ENCODE measurements around the gene EFCAB7. TPM values are rescaled to one million over a fixed set of nuclear protein-coding genes. Genes with fewer than 3 reads are reported as not detected.
"Not testable (repeated sequence)": the region's sequence is repeated elsewhere in the genome, so short reads cannot be mapped to it uniquely, and the experiment has no call there.

The EFCAB7 gene
- total RNA-seq, 2 experiments from 2014 or later: 4.9 to 7.9 TPM

GRCh38 chr1:63547621-63548294, 24.4 kb downstream of the EFCAB7 start:
- ChIA-PET CTCF (no interaction called here), POLR2A (no interaction called here)

- CTCF ChIA-PET: no interaction called here
- POLR2A ChIA-PET: no interaction called here
Observed at GRCh38 chr1:63548303-63548702, 25.0 kb downstream of the EFCAB7 start.

- CTCF ChIA-PET: no interaction called here
Observed at GRCh38 chr1:63548877-63549276, 25.6 kb downstream of the EFCAB7 start.

DNA sequence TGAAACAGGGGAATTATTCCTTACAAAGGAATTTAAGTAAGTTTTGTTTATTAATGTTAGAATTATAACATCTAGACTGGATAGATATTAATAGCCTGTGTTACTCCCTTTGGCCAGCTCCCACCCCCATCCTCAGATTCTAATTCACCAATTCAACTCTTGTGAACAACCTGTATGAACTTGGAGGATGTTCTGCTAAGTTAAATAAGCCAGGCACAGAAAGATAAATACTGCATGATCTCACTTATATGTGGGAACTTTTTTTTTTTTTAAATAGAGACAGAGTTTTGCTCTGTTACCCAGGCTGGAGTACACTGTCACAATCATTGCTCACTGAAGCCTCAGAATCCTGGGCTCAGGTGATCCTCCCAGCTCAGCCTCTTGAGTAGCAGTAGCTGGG, 32.2 kb downstream of the EFCAB7 start:
- POLR2A ChIA-PET: no interaction called here
- CTCF ChIA-PET: no interaction called here

More at GRCh38 chr1:63548877-63549276, 25.6 kb downstream of the EFCAB7 start:
- POLR2A ChIA-PET: no interaction called here

GRCh38 chr1:63557365-63557987, 34.2 kb downstream of the EFCAB7 start:
- ChIA-PET POLR2A (no interaction called here), CTCF (interaction anchor here (0.6 kb wide), 1 partner anchor 53 kb away, joined by 3 read pairs; no protein-coding TSS in a partner anchor)

- ChIA-PET CTCF (interaction anchor here (0.7 kb wide), 1 partner anchor 710 kb away, joined by 3 read pairs; no protein-coding TSS in a partner anchor), POLR2A (no interaction called here)
Observed at GRCh38 chr1:63559357-63559756, 36.0 kb downstream of the EFCAB7 start.

DNA sequence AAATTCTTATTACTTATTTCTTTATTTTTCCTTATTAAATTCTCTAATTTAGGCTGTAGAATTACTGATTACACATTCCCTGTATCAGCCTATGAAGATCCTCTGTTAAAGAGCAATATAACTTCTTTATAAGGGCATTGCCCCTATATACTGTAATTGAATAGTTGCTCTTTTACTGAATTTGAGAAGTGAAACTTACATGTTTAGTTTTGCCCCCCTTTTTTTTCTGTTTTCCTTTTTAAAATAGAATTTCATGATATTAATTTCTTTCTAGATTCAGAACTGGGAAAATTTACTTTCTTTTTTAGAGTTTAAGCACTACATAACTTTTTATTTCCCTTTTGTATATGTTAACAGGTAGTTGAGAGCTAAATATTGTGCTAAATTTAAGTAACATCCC, 40.4 kb downstream of the EFCAB7 start:
- ChIA-PET CTCF (no interaction called here), POLR2A (no interaction called here)

DNA sequence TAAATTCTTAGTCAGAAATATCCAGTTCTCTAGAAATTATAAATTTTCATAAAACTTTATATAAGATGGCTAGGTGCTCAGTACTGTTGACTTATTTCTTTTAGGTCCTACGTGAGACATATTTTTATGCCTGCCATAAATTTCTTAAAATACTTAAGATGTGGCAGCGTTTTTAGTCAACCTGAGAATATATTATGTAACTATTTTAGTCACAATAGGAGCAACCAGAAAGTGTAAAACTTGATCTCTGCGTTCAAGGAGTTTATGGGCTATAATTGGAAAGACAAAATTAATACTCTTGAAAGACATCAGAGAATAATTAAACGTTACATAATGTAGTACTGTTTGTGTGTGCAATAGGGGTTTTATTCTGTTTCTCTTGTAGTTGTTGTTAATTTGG, 45.7 kb downstream of the EFCAB7 start:
- ChIA-PET CTCF (no interaction called here), POLR2A (no interaction called here)

GRCh38 chr1:63569640-63570316, 46.5 kb downstream of the EFCAB7 start:
- ChIA-PET POLR2A (no interaction called here), CTCF (no interaction called here)

- CTCF ChIA-PET, POLR2A ChIA-PET: not testable (repeated sequence)
Observed at GRCh38 chr1:63572686-63573085, 49.4 kb downstream of the EFCAB7 start.

DNA sequence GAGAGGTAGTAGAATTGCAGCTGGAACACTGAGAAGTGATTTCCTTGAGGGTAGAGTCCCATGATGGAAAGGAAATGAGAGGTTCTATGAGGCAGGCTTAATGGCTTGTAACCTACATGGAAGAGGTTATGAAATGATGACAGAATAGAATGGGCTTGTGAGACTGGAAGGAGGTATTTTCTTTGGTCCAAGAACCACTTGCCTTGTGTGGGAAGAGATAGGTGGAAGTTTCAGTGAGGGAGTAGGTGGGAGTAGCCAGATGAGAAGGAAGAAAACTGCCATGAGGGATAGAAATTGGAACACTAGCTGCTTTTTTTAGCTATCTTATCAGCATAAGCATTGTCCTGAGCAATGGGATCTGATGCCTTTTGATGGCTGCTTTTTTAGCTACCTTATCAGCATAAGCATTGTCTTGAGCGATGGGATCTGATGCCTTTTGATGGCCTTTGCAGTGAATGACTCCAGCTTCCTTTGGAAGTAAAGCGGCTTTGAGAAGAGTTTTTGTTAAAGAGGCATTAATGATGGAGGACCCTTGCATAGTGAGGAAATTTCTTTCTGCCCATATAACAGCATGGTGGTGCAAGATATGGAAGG, 51.0 kb downstream of the EFCAB7 start:
- CTCF ChIA-PET, POLR2A ChIA-PET: not testable (repeated sequence)

DNA sequence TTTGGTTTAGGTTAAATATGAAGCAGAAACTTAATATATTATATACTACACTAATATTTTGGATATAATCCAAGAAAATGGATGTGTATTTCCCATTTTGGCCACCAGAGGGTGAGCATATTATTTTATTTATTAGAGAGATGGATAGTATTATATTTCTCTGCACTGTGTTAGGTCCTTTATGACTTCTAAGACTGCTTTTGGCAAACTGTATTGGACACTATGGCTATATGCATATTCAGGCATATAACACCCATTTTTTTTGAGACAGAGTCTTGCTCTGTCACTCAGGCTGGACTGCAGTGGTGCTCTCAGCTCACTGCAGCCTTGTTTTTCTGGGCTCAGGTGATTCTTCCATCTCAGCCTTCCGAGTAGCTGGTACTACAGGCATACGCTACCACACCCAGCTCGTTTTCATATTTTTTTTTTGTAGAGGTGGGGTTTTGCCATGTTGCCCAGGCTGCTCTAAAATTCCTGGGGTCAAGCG, 52.1 kb downstream of the EFCAB7 start:
- POLR2A ChIA-PET: no interaction called here
- CTCF ChIA-PET: interaction anchor here (0.7 kb wide), 1 partner anchor 31 kb away, joined by 3 read pairs; no protein-coding TSS in a partner anchor

GRCh38 chr1:63586326-63586725, 63.0 kb downstream of the EFCAB7 start:
- CTCF ChIA-PET, POLR2A ChIA-PET: not testable (repeated sequence)

DNA sequence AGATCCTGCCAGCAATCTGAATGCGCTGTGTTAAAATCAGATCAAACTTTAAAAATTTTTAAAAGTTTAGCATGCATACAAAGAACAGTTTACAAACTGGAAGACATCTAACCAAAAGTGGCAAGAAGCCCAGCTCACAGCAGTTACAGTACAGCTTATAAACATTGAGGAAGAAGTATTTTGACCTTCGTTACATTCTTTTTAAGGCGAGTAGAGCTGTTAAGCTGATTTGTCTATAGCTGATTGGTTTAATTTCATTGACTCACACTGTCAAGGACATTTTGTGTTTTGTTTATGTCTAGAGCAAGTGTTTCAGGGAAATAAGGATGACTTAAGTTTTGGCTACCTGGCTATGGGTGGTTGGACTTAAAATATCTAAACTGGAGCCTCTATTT, 66.8 kb downstream of the EFCAB7 start:
- CTCF ChIA-PET: no interaction called here
- POLR2A ChIA-PET: no interaction called here

- CTCF ChIA-PET: no interaction called here
- POLR2A ChIA-PET: no interaction called here
Observed at GRCh38 chr1:63592536-63593302, 69.4 kb downstream of the EFCAB7 start.

- ChIA-PET POLR2A (no interaction called here), CTCF (no interaction called here)
Observed at GRCh38 chr1:63593303-63593885, 70.1 kb downstream of the EFCAB7 start, which contains the start of gene PGM1. TSS of gene PGM1 (plus strand) at chr1:63593411. CDS start at chr1:63593489, 78 bp downstream.

GRCh38 chr1:63593886-63594605, 70.7 kb downstream of the EFCAB7 start:
- CTCF ChIA-PET: no interaction called here
- POLR2A ChIA-PET: interaction anchor here (0.6 kb wide), 1 partner anchor 603 kb away, joined by 4 read pairs; no protein-coding TSS in a partner anchor

GRCh38 chr1:63595435-63595834, 72.1 kb downstream of the EFCAB7 start:
- POLR2A ChIA-PET: no interaction called here
- CTCF ChIA-PET: interaction anchor here (0.7 kb wide), 1 partner anchor 1307 kb away, joined by 3 read pairs; no protein-coding TSS in a partner anchor

GRCh38 chr1:63599799-63600198, 76.5 kb downstream of the EFCAB7 start:
- POLR2A ChIA-PET: no interaction called here
- CTCF ChIA-PET: no interaction called here
